Ishikawa (cell line): ENCODE measurements around the gene MT1H.

Experiments used
- CEBPB ChIP-seq: IDR thresholded peaks from 2 replicates; pipeline ENCODE4 v1.6.1; 2012
- CREB1 ChIP-seq: IDR thresholded peaks from 2 replicates; pipeline ENCODE4 v1.6.1; 2012; ENCODE audit warnings: low read depth
- EGR1 ChIP-seq: IDR thresholded peaks from 2 replicates; pipeline ENCODE4 v1.6.1; 2012
- EP300 ChIP-seq: IDR thresholded peaks from 2 replicates; pipeline ENCODE4 v1.6.1; 2012; ENCODE audit warnings: borderline replicate concordance
- FOXM1 ChIP-seq: IDR thresholded peaks from 2 replicates; pipeline ENCODE4 v1.6.1; 2012; ENCODE audit warnings: low read depth, borderline replicate concordance
- NFIC ChIP-seq: IDR thresholded peaks from 2 replicates; pipeline ENCODE4 v1.6.1; 2012
- RAD21 ChIP-seq: IDR thresholded peaks from 2 replicates; pipeline ENCODE4 v1.6.1; 2012; ENCODE audit warnings: low read depth
- TAF1 ChIP-seq: IDR thresholded peaks from 2 replicates; pipeline ENCODE4 v1.6.1; 2012; ENCODE audit warnings: low read depth, mild to moderate bottlenecking
- TCF12 ChIP-seq: IDR thresholded peaks from 2 replicates; pipeline ENCODE4 v1.6.1; 2012; ENCODE audit warnings: low read depth
- TEAD4 ChIP-seq: IDR thresholded peaks from 2 replicates; pipeline ENCODE4 v1.6.1; 2012
- USF1 ChIP-seq: IDR thresholded peaks from 2 replicates; pipeline ENCODE4 v1.6.1; 2012
- YY1 ChIP-seq: IDR thresholded peaks from 2 replicates; pipeline ENCODE4 v1.6.1; 2012; ENCODE audit warnings: low read depth
- ZBTB7A ChIP-seq: IDR thresholded peaks from 2 replicates; pipeline ENCODE4 v1.6.1; 2012; ENCODE audit warnings: low read depth
- TF ChIP-seq, protein P1 (sequence below): IDR thresholded peaks from 2 replicates; pipeline ENCODE4 v1.6.1; 2012; ENCODE audit warnings: low read depth, mild to moderate bottlenecking
- TF ChIP-seq, protein P2 (sequence below): IDR thresholded peaks from 2 replicates; pipeline ENCODE4 v1.6.1; 2012

Gene MT1H

DNA sequence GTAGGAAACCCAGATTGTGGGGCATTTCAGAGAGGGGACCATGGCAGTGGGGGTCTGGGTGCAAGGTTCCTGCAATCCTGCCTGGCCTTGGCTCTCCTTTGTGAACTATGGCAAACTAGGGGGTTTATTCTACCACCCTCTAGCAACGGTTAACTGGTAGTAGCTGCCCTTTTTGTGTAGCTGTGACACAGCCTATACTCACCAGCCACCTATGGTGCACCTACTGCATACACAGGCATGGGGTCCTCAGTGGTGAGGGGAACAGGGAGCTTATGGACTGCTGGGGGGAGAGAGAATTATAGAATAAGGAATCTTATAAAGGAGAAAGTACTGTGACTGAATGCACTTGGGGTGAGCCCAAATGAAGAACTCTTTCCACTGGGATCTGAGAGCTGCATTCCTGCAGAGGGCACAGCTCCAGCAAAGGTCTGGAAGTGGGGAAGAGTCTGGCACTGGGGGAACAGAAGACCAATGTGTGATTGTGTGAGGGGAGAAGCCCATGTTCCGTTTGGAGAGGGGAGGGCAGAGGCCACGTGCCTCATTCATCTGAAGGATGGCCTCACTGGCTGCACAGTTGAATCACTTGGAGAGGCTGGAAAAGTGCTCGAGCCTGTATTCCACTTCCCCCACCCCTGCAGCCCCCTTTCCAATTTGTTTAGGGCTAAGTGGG, 14.8 kb downstream of the MT1H start:
- TF ChIP-seq TAF1 (no peak), YY1 (no peak), USF1 (no peak), CREB1 (no peak), CEBPB (no peak), EP300 (no peak), FOXM1 (no peak), NFIC (no peak), ZBTB7A (no peak), RAD21 (no peak), EGR1 (no peak), TCF12 (no peak), TEAD4 (no peak)
- TF ChIP-seq, protein P1, sequence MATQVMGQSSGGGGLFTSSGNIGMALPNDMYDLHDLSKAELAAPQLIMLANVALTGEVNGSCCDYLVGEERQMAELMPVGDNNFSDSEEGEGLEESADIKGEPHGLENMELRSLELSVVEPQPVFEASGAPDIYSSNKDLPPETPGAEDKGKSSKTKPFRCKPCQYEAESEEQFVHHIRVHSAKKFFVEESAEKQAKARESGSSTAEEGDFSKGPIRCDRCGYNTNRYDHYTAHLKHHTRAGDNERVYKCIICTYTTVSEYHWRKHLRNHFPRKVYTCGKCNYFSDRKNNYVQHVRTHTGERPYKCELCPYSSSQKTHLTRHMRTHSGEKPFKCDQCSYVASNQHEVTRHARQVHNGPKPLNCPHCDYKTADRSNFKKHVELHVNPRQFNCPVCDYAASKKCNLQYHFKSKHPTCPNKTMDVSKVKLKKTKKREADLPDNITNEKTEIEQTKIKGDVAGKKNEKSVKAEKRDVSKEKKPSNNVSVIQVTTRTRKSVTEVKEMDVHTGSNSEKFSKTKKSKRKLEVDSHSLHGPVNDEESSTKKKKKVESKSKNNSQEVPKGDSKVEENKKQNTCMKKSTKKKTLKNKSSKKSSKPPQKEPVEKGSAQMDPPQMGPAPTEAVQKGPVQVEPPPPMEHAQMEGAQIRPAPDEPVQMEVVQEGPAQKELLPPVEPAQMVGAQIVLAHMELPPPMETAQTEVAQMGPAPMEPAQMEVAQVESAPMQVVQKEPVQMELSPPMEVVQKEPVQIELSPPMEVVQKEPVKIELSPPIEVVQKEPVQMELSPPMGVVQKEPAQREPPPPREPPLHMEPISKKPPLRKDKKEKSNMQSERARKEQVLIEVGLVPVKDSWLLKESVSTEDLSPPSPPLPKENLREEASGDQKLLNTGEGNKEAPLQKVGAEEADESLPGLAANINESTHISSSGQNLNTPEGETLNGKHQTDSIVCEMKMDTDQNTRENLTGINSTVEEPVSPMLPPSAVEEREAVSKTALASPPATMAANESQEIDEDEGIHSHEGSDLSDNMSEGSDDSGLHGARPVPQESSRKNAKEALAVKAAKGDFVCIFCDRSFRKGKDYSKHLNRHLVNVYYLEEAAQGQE = no peak
- TF ChIP-seq, protein P2, sequence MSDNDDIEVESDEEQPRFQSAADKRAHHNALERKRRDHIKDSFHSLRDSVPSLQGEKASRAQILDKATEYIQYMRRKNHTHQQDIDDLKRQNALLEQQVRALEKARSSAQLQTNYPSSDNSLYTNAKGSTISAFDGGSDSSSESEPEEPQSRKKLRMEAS = no peak

DNA sequence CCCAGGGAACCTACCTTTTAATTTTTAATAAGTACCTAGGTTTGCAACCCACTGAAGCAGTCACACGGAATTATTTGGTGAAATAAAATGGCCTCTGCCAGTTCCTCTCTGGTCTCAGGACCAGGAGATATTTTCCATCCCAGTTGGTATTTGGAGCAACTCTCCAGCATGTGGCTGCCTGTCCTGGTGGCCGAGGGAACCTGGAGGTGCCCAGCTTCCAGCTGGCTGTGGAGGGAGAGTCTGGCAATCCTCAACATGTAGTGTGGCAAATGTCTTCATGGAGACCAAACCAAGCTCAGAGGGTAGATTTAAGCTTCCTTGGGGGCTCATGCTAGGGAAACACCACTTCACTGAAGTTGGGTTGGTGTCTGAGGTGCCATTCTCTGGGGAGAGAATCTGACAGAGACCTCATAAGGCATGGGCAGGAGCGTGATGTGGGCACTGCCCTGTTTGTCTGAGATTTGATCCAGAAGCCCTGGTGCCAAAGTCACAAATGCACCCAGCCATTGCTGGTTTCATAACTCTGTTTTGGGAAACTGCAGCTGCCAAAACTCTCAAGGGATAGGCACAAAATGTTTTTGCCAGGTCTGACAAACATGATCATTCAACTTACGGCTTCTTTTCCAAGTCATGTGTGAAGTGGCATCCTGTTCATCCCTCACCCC, 15.4 kb downstream of the MT1H start:
- TF ChIP-seq EGR1 (no peak), EP300 (no peak), RAD21 (no peak), TAF1 (no peak)
- TF ChIP-seq, protein P2 = no peak

GRCh38 chr16:56686758-56687157, 17.1 kb downstream of the MT1H start:
- no peak for TF ChIP-seq FOXM1
- TF ChIP-seq RAD21 = no peak
- TF ChIP-seq EGR1 = no peak
- TF ChIP-seq CREB1 = no peak
- TF ChIP-seq, protein P2 = no peak
- TF ChIP-seq ZBTB7A = no peak
- TF ChIP-seq NFIC = no peak
- TF ChIP-seq YY1 = no peak
- TF ChIP-seq TEAD4 = no peak
- no peak for TF ChIP-seq USF1
- no peak for TF ChIP-seq CEBPB
- no peak for TF ChIP-seq TCF12
- TF ChIP-seq EP300 = no peak
- no peak for TF ChIP-seq TAF1
- TF ChIP-seq, protein P1 = no peak

DNA sequence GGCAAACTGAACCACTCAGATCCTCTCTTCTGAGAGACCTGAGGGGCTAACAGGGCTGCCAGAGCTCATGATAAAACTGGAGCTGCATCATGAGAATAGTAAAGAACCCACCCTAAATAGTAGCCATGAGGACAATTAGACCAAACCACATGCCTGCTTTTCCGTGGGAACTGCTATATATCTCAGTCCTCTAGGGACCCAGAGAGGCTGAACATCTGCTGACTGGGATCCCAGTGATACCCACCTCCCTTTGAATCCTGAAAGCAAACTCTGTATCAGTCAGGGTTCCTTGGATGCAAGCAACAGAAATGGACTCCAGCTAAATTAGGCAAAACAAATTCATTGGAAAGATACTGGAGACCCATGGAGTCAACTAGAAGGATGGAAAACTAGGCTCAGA, 19.1 kb downstream of the MT1H start:
- TF ChIP-seq, protein P2 = no peak
- TF ChIP-seq YY1 (no peak), ZBTB7A (no peak), TCF12 (no peak), FOXM1 (no peak), CEBPB (no peak), NFIC (no peak), TEAD4 (no peak), EP300 (no peak), USF1 (no peak), TAF1 (no peak), EGR1 (no peak)

- TF ChIP-seq, protein P2 = no peak
- no peak for TF ChIP-seq RAD21
- no peak for TF ChIP-seq YY1
- no peak for TF ChIP-seq CREB1
Measured at GRCh38 chr16:56689171-56689570, 19.6 kb downstream of the MT1H start.
